Measurements from ENCODE around the gene SIM1. TPM values are rescaled to one million over a fixed set of nuclear protein-coding genes. Genes with fewer than 3 reads are reported as not detected.

The SIM1 gene
- polyA plus RNA-seq, 3 donors, result 0.22 to 0.93 TPM; not detected in 1

GRCh38 chr6:100342830-100343229 is 121.9 kb downstream of the SIM1 start:
- no peak overlapping the region for H3K27ac ChIP-seq (ENCODE audit: low read depth, low read length)
- 51 to 79% (median 63%) methylated on average over 3 of the region's 3 CpGs for WGBS, 3 donors

GRCh38 chr6:100339574-100340255 is 125.0 kb downstream of the SIM1 start:
- no peak overlapping the region for H3K27ac ChIP-seq (ENCODE audit: low read depth, low read length)
- WGBS, 3 donors, result 41 to 71% (median 71%) methylated on average over 4 of the region's 4 CpGs

- no peak overlapping the region for H3K27ac ChIP-seq (ENCODE audit: low read depth, low read length)
- 72 to 87% (median 80%) methylated on average over 2 of the region's 2 CpGs for WGBS, 3 donors
These were observed 126.6 kb downstream of the SIM1 start for GRCh38 chr6:100338090-100338489.

GRCh38 chr6:100336876-100337275 is 127.8 kb downstream of the SIM1 start:
- 62 to 78% (median 65%) methylated on average over 2 of the region's 2 CpGs for WGBS, 3 donors

GRCh38 chr6:100335991-100336390 is 128.7 kb downstream of the SIM1 start:
- 29 to 40% (median 36%) methylated on average over 1 of the region's 1 CpG for WGBS, 3 donors
- no peak overlapping the region for H3K27ac ChIP-seq (ENCODE audit: low read depth, low read length)

More at GRCh38 chr6:100336876-100337275, 127.8 kb downstream of the SIM1 start:
- no peak overlapping the region for H3K27ac ChIP-seq (ENCODE audit: low read depth, low read length)
